Measurements from ENCODE around the gene RNFT2. TPM values are rescaled to one million over a fixed set of nuclear protein-coding genes. Genes with fewer than 3 reads are reported as not detected.

RNFT2 gene
- total and polyA plus RNA-seq, 4 donors: 15.3 to 47.2 (median 37.7) TPM

GRCh38 chr12:116759783-116760621, 21.9 kb downstream of the RNFT2 start:
- Histone ChIP-seq H3K4me1 (ENCODE audit: control insufficient read depth, insufficient read depth, low read length) (no peaks in the 10 kb centered on the region), H3K27me3 (ENCODE audit: control insufficient read depth, insufficient read depth, low read length) (no peaks in the 10 kb centered on the region), H3K9me3 (ENCODE audit: control insufficient read depth, insufficient read depth, low read length) (no peaks in the 10 kb centered on the region), H3K27ac (ENCODE audit: low read depth, low read length) (no peak overlapping the region), H3K4me3 (ENCODE audit: low read depth, low read length) (no peak overlapping the region), H3K36me3 (ENCODE audit: control insufficient read depth, insufficient read depth, low read length) (peaks cover 24% of the 10 kb centered on the region)
- peak in 1 of 6 donors; percentile 58 for DNase-seq (ENCODE audit: low read depth in 4 of 6, low spot score in 6 of 6)
- 69% methylated on average over 15 of the region's 22 CpGs for WGBS (ENCODE audit: insufficient coverage)

- no peak for DNase-seq (ENCODE audit: low read depth in 4 of 6, low spot score in 6 of 6)
- Histone ChIP-seq H3K4me3 (ENCODE audit: low read depth, low read length) (no peak overlapping the region), H3K4me1 (ENCODE audit: control insufficient read depth, insufficient read depth, low read length) (no peaks in the 10 kb centered on the region), H3K27ac (ENCODE audit: low read depth, low read length) (no peak overlapping the region), H3K9me3 (ENCODE audit: control insufficient read depth, insufficient read depth, low read length) (no peaks in the 10 kb centered on the region), H3K27me3 (ENCODE audit: control insufficient read depth, insufficient read depth, low read length) (no peaks in the 10 kb centered on the region), H3K36me3 (ENCODE audit: control insufficient read depth, insufficient read depth, low read length) (peaks cover 24% of the 10 kb centered on the region)
- WGBS (ENCODE audit: insufficient coverage): 89% methylated on average over 11 of the region's 11 CpGs
These were observed 22.5 kb downstream of the RNFT2 start for GRCh38 chr12:116760622-116761020.

GRCh38 chr12:116761499-116761898, 23.4 kb downstream of the RNFT2 start:
- peaks cover 24% of the 10 kb centered on the region for H3K36me3 ChIP-seq (ENCODE audit: control insufficient read depth, insufficient read depth, low read length)
- H3K9me3 ChIP-seq (ENCODE audit: control insufficient read depth, insufficient read depth, low read length): no peaks in the 10 kb centered on the region
- no peak for DNase-seq (ENCODE audit: low read depth in 4 of 6, low spot score in 6 of 6)
- no peak overlapping the region for H3K4me3 ChIP-seq (ENCODE audit: low read depth, low read length)
- 95% methylated on average over 2 of the region's 4 CpGs for WGBS (ENCODE audit: insufficient coverage)
- H3K4me1 ChIP-seq (ENCODE audit: control insufficient read depth, insufficient read depth, low read length): no peaks in the 10 kb centered on the region
- no peaks in the 10 kb centered on the region for H3K27me3 ChIP-seq (ENCODE audit: control insufficient read depth, insufficient read depth, low read length)
- H3K27ac ChIP-seq (ENCODE audit: low read depth, low read length): no peak overlapping the region

GRCh38 chr12:116765271-116765670, 27.2 kb downstream of the RNFT2 start:
- 72% methylated on average over 5 of the region's 5 CpGs for WGBS (ENCODE audit: insufficient coverage)
- Histone ChIP-seq H3K4me3 (ENCODE audit: low read depth, low read length) (no peak overlapping the region), H3K4me1 (ENCODE audit: control insufficient read depth, insufficient read depth, low read length) (no peaks in the 10 kb centered on the region), H3K27me3 (ENCODE audit: control insufficient read depth, insufficient read depth, low read length) (no peaks in the 10 kb centered on the region), H3K36me3 (ENCODE audit: control insufficient read depth, insufficient read depth, low read length) (peaks cover 29% of the 10 kb centered on the region), H3K27ac (ENCODE audit: low read depth, low read length) (no peak overlapping the region), H3K9me3 (ENCODE audit: control insufficient read depth, insufficient read depth, low read length) (no peaks in the 10 kb centered on the region)
- peak in 1 of 6 donors; percentile 72 for DNase-seq (ENCODE audit: low read depth in 4 of 6, low spot score in 6 of 6)

GRCh38 chr12:116766285-116766684, 28.2 kb downstream of the RNFT2 start:
- Histone ChIP-seq H3K4me1 (ENCODE audit: control insufficient read depth, insufficient read depth, low read length) (no peaks in the 10 kb centered on the region), H3K27ac (ENCODE audit: low read depth, low read length) (no peak overlapping the region), H3K36me3 (ENCODE audit: control insufficient read depth, insufficient read depth, low read length) (peaks cover 19% of the 10 kb centered on the region), H3K9me3 (ENCODE audit: control insufficient read depth, insufficient read depth, low read length) (no peaks in the 10 kb centered on the region), H3K27me3 (ENCODE audit: control insufficient read depth, insufficient read depth, low read length) (no peaks in the 10 kb centered on the region), H3K4me3 (ENCODE audit: low read depth, low read length) (no peak overlapping the region)
- no peak for DNase-seq (ENCODE audit: low read depth in 4 of 6, low spot score in 6 of 6)
- WGBS (ENCODE audit: insufficient coverage): 93% methylated on average over 3 of the region's 3 CpGs

- no peak overlapping the region for H3K27ac ChIP-seq (ENCODE audit: low read depth, low read length)
- H3K9me3 ChIP-seq (ENCODE audit: control insufficient read depth, insufficient read depth, low read length): no peaks in the 10 kb centered on the region
- no peaks in the 10 kb centered on the region for H3K27me3 ChIP-seq (ENCODE audit: control insufficient read depth, insufficient read depth, low read length)
- no peaks in the 10 kb centered on the region for H3K4me1 ChIP-seq (ENCODE audit: control insufficient read depth, insufficient read depth, low read length)
- no peak for DNase-seq (ENCODE audit: low read depth in 4 of 6, low spot score in 6 of 6)
- peaks cover 18% of the 10 kb centered on the region for H3K36me3 ChIP-seq (ENCODE audit: control insufficient read depth, insufficient read depth, low read length)
- H3K4me3 ChIP-seq (ENCODE audit: low read depth, low read length): no peak overlapping the region
- 100% methylated on average over 1 of the region's 3 CpGs for WGBS (ENCODE audit: insufficient coverage)
These were observed 28.6 kb downstream of the RNFT2 start for GRCh38 chr12:116766746-116767145.

GRCh38 chr12:116771651-116772050, 33.5 kb downstream of the RNFT2 start:
- WGBS (ENCODE audit: insufficient coverage): 85% methylated on average over 5 of the region's 8 CpGs
- Histone ChIP-seq H3K27me3 (ENCODE audit: control insufficient read depth, insufficient read depth, low read length) (no peaks in the 10 kb centered on the region), H3K4me1 (ENCODE audit: control insufficient read depth, insufficient read depth, low read length) (no peaks in the 10 kb centered on the region), H3K27ac (ENCODE audit: low read depth, low read length) (no peak overlapping the region), H3K36me3 (ENCODE audit: control insufficient read depth, insufficient read depth, low read length) (peaks cover 21% of the 10 kb centered on the region), H3K9me3 (ENCODE audit: control insufficient read depth, insufficient read depth, low read length) (no peaks in the 10 kb centered on the region), H3K4me3 (ENCODE audit: low read depth, low read length) (no peak overlapping the region)
- no peak for DNase-seq (ENCODE audit: low read depth in 4 of 6, low spot score in 6 of 6)

- Histone ChIP-seq H3K27ac (ENCODE audit: low read depth, low read length) (no peak overlapping the region), H3K4me3 (ENCODE audit: low read depth, low read length) (no peak overlapping the region), H3K27me3 (ENCODE audit: control insufficient read depth, insufficient read depth, low read length) (no peaks in the 10 kb centered on the region), H3K9me3 (ENCODE audit: control insufficient read depth, insufficient read depth, low read length) (no peaks in the 10 kb centered on the region), H3K36me3 (ENCODE audit: control insufficient read depth, insufficient read depth, low read length) (peaks cover 17% of the 10 kb centered on the region), H3K4me1 (ENCODE audit: control insufficient read depth, insufficient read depth, low read length) (no peaks in the 10 kb centered on the region)
- DNase-seq (ENCODE audit: low read depth in 4 of 6, low spot score in 6 of 6): no peak
- WGBS (ENCODE audit: insufficient coverage): 89% methylated on average over 4 of the region's 4 CpGs
These were observed 35.2 kb downstream of the RNFT2 start for GRCh38 chr12:116773276-116773731.

- no peak for DNase-seq (ENCODE audit: low read depth in 4 of 6, low spot score in 6 of 6)
- H3K9me3 ChIP-seq (ENCODE audit: control insufficient read depth, insufficient read depth, low read length): no peaks in the 10 kb centered on the region
- no peak overlapping the region for H3K4me3 ChIP-seq (ENCODE audit: low read depth, low read length)
- peaks cover 19% of the 10 kb centered on the region for H3K36me3 ChIP-seq (ENCODE audit: control insufficient read depth, insufficient read depth, low read length)
- H3K27me3 ChIP-seq (ENCODE audit: control insufficient read depth, insufficient read depth, low read length): no peaks in the 10 kb centered on the region
- no peaks in the 10 kb centered on the region for H3K4me1 ChIP-seq (ENCODE audit: control insufficient read depth, insufficient read depth, low read length)
- H3K27ac ChIP-seq (ENCODE audit: low read depth, low read length): no peak overlapping the region
- WGBS (ENCODE audit: insufficient coverage): 100% methylated on average over 1 of the region's 4 CpGs
These were observed 35.9 kb downstream of the RNFT2 start for GRCh38 chr12:116774020-116774419.

GRCh38 chr12:116777245-116777644, 39.1 kb downstream of the RNFT2 start:
- DNase-seq (ENCODE audit: low read depth in 4 of 6, low spot score in 6 of 6): no peak
- no CpG with 5 or more reads among the region's 1 CpG for WGBS (ENCODE audit: insufficient coverage)
- H3K4me1 ChIP-seq (ENCODE audit: control insufficient read depth, insufficient read depth, low read length): no peaks in the 10 kb centered on the region
- peaks cover 33% of the 10 kb centered on the region for H3K36me3 ChIP-seq (ENCODE audit: control insufficient read depth, insufficient read depth, low read length)
- H3K27ac ChIP-seq (ENCODE audit: low read depth, low read length): no peak overlapping the region
- no peaks in the 10 kb centered on the region for H3K27me3 ChIP-seq (ENCODE audit: control insufficient read depth, insufficient read depth, low read length)
- no peaks in the 10 kb centered on the region for H3K9me3 ChIP-seq (ENCODE audit: control insufficient read depth, insufficient read depth, low read length)
- H3K4me3 ChIP-seq (ENCODE audit: low read depth, low read length): no peak overlapping the region

Measured in spinal cord (tissue), 10 donors.